Suprapubic skin (tissue), 4 donors: ENCODE data around the gene PRLR. TPM values are rescaled to one million over a fixed set of nuclear protein-coding genes. Genes with fewer than 3 reads are reported as not detected.

Source experiments
- DNase-seq, 2 donors: peaks; one replicate each; pipeline ENCODE4 v3.0.0-alpha.2; 2019; ENCODE audit warnings: low spot score in 2 of 2
- H3K27ac ChIP-seq: fragments of 200-600 bp; sonication (generic); one replicate; pipeline ENCODE4 v1.5.1; 2019
- H3K27me3 ChIP-seq: fragments of 200-600 bp; sonication (generic); one replicate; pipeline ENCODE4 v1.5.1; 2019
- H3K36me3 ChIP-seq: fragments of 200-600 bp; sonication (generic); one replicate; pipeline ENCODE4 v1.5.1; 2019
- H3K4me1 ChIP-seq: fragments of 200-600 bp; sonication (generic); one replicate; pipeline ENCODE4 v1.5.1; 2019
- H3K4me3 ChIP-seq: fragments of 200-600 bp; sonication (generic); one replicate; pipeline ENCODE4 v1.5.1; 2019; ENCODE audit warnings: mild to moderate bottlenecking
- H3K9me3 ChIP-seq: fragments of 200-600 bp; sonication (generic); one replicate; pipeline ENCODE4 v1.5.1; 2019
- EP300 ChIP-seq: sonication (generic); formaldehyde crosslinking; IDR thresholded peaks from one replicate; pipeline ENCODE4 v1.6.1; 2017; ENCODE audit warnings: antibody characterized with exemption
- POLR2A ChIP-seq, 2 donors: fragments of 450-650 bp; IDR thresholded peaks; one replicate each; pipeline ENCODE4 v1.6.1; 2017; ENCODE audit warnings: antibody characterized with exemption in 2 of 2, mild to moderate bottlenecking in 2 of 2, moderate library complexity in 2 of 2
- POLR2AphosphoS5 ChIP-seq, 3 donors: sonication (generic); formaldehyde crosslinking; IDR thresholded peaks; one replicate each; pipeline ENCODE4 v1.6.1; 2017; ENCODE audit warnings: antibody characterized with exemption in 3 of 3
- WGBS: methylation state at CpG from one replicate; pipeline ENCODE4 v1.1.5; 2018; 5-methylcytosine and 5-hydroxymethylcytosine counted together
- total RNA-seq, 4 donors: library from RNA; depleted of rRNA; stranded (reverse); fragments of >200 nt; gene quantifications; one replicate each; pipeline ENCODE4 v1.1.0, GENCODE V29; 2016
- TF ChIP-seq, protein P1 (sequence below), 2 donors: fragments of 200-600 bp in 1 of 2; fragments of 450-650 bp in 1 of 2; sonication (generic) in 1 of 2; IDR thresholded peaks; one replicate each; pipeline ENCODE4 v1.5.1; 2016 to 2019; ENCODE audit warnings: antibody characterized with exemption in 2 of 2, mild to moderate bottlenecking in 1 of 2, moderate library complexity in 1 of 2

The PRLR gene
- total RNA-seq, 4 donors from 2014 or later, result 8.0 to 18.7 (median 17.6) TPM

DNA sequence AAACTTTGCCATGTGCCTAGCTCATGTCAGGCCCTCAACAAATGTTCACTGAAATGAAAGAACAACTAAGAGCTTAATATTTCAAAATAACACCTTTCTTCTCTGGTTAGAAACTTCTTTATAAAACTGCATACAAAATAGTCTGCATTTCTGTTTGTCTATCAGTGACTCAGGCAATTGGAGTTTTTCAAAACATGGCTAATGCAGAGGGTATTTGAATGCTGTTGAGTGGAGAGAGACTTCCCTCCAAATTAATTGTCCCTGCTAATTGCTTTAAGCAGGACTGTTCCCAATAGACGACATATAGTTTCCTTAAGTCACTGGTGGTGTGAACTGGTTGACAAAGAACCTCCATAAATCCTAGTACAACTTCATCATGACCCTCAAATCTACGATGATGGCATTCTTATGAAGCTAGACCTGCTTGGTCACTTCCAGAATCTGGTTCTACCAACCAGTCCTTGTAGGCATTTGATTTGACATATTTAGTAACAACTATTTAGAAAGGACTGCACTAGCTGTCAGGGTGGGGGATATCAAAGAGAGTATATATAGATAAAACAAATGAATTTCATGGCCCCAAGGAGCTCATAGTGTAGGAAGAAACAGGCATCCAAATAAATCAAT is 84.5 kb downstream of the PRLR start:
- WGBS, result 80% methylated on average over 2 of the region's 2 CpGs
- no peaks in the 10 kb centered on the region for H3K36me3 ChIP-seq
- H3K4me3 ChIP-seq, result no peak overlapping the region
- H3K27me3 ChIP-seq, result no peaks in the 10 kb centered on the region
- H3K9me3 ChIP-seq, result no peaks in the 10 kb centered on the region
- no peaks in the 10 kb centered on the region for H3K4me1 ChIP-seq
- TF ChIP-seq POLR2AphosphoS5 (IDR thresholded peaks at IDR 0.05), result no peak
- no peak for TF ChIP-seq EP300
- TF ChIP-seq, protein P1, sequence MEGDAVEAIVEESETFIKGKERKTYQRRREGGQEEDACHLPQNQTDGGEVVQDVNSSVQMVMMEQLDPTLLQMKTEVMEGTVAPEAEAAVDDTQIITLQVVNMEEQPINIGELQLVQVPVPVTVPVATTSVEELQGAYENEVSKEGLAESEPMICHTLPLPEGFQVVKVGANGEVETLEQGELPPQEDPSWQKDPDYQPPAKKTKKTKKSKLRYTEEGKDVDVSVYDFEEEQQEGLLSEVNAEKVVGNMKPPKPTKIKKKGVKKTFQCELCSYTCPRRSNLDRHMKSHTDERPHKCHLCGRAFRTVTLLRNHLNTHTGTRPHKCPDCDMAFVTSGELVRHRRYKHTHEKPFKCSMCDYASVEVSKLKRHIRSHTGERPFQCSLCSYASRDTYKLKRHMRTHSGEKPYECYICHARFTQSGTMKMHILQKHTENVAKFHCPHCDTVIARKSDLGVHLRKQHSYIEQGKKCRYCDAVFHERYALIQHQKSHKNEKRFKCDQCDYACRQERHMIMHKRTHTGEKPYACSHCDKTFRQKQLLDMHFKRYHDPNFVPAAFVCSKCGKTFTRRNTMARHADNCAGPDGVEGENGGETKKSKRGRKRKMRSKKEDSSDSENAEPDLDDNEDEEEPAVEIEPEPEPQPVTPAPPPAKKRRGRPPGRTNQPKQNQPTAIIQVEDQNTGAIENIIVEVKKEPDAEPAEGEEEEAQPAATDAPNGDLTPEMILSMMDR (IDR thresholded peaks at IDR 0.05), result no peak
- no peak for TF ChIP-seq POLR2A (IDR thresholded peaks at IDR 0.05)
- H3K27ac ChIP-seq, result no peak overlapping the region
- no peak for DNase-seq

DNA sequence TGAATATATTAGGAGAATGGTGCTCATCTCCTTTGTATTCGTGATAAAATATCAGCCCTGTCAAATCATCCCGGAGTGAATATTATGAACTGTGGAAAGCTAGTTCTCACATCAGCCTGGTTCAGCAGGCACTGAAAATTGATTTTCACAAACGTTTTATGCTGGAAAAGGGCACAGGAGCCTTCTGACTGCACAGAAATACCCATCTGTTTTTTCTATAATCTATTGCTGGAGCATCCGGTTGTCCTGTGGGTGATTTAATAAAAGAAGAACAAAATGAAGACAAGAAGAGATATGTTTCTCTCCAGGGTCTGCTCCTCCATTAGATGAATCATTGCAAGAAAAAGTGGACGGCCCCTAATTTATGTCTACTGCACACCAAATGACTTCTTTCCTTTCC is 85.3 kb downstream of the PRLR start:
- Histone ChIP-seq H3K4me3 (no peak overlapping the region), H3K27me3 (no peaks in the 10 kb centered on the region), H3K4me1 (no peaks in the 10 kb centered on the region), H3K9me3 (no peaks in the 10 kb centered on the region), H3K27ac (no peak overlapping the region), H3K36me3 (no peaks in the 10 kb centered on the region)
- no peak for TF ChIP-seq POLR2AphosphoS5 (IDR thresholded peaks at IDR 0.05)
- no peak for DNase-seq
- WGBS, result 72% methylated on average over 5 of the region's 5 CpGs

DNA sequence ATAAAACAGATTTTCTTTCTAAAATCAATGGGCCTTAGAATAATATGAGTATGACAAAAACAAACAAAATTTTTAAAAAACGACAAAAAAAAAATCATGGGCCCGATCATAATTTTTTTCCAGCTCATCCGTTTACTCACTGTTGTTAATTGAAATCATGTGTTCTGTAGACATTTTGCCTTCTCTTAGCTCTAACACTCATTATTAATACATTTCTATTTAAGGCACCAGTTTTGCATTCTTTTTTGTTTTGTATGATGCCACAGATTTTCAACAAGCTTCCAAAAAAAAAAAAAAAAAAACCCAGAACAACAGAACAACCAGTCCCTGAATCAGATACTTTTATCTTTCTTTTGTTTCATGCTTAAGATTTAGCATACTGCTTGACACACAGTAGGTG is 86.4 kb downstream of the PRLR start:
- Histone ChIP-seq H3K27me3 (no peaks in the 10 kb centered on the region), H3K27ac (no peak overlapping the region), H3K36me3 (no peaks in the 10 kb centered on the region), H3K9me3 (no peaks in the 10 kb centered on the region), H3K4me3 (no peak overlapping the region), H3K4me1 (no peaks in the 10 kb centered on the region)
- TF ChIP-seq POLR2A (IDR thresholded peaks at IDR 0.05), result no peak
- TF ChIP-seq EP300, result no peak
- TF ChIP-seq POLR2AphosphoS5 (IDR thresholded peaks at IDR 0.05), result no peak
- TF ChIP-seq, protein P1 (IDR thresholded peaks at IDR 0.05), result no peak
- 55% methylated on average over 3 of the region's 3 CpGs for WGBS
- no peak for DNase-seq

DNA sequence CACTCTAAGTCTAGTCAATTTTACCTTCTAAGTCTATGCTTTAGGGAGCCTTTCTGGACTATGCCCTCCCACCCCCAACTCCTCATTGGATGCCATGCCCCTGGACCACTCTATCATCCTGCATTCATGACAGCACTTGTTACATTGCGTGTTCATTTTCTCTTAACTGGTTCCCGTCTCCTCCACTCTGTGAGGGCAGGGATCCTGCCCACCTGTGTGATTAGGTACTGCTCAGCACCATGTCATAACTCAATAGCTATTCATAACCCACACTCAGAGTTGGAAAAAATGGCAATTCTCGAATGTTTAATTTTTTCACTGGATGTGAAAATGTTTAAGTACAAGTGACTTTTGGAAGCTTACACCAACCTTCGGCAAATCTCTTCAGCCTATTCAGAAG is 88.5 kb downstream of the PRLR start:
- peaks cover 7% of the 10 kb centered on the region for H3K4me1 ChIP-seq
- TF ChIP-seq POLR2AphosphoS5 (IDR thresholded peaks at IDR 0.05) (no peak), EP300 (no peak), POLR2A (IDR thresholded peaks at IDR 0.05) (no peak)
- TF ChIP-seq, protein P1 (IDR thresholded peaks at IDR 0.05), result no peak
- no peak overlapping the region for H3K4me3 ChIP-seq
- H3K27me3 ChIP-seq, result no peaks in the 10 kb centered on the region
- H3K36me3 ChIP-seq, result no peaks in the 10 kb centered on the region
- DNase-seq, result no peak
- no peak overlapping the region for H3K27ac ChIP-seq
- 91% methylated on average over 4 of the region's 4 CpGs for WGBS
- no peaks in the 10 kb centered on the region for H3K9me3 ChIP-seq

DNA sequence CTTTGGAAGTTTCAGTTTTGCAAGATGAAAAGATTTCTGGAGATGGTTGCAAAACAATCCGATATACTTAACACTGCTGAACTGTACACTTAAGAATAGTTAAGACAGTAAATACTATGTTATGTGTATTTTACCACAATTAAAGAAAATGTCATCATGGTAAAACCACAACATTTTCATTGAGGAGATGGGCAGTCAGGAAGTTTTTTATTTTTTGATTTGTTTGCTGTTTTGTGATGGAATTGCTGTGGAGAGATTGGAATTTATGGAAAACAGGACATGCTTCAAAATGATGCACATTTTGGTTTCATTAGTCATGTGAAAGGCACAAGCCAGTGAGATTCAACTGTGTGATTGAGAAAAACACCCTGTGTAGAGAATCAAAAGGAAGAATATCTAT is 92.1 kb downstream of the PRLR start:
- H3K9me3 ChIP-seq, result no peaks in the 10 kb centered on the region
- TF ChIP-seq POLR2A (IDR thresholded peaks at IDR 0.05), result no peak
- TF ChIP-seq, protein P1 (IDR thresholded peaks at IDR 0.05), result no peak
- no peak for TF ChIP-seq POLR2AphosphoS5 (IDR thresholded peaks at IDR 0.05)
- no peak for TF ChIP-seq EP300
- no peak overlapping the region for H3K4me3 ChIP-seq
- no peaks in the 10 kb centered on the region for H3K27me3 ChIP-seq
- peaks cover 18% of the 10 kb centered on the region for H3K4me1 ChIP-seq
- DNase-seq, result no peak
- no peak overlapping the region for H3K27ac ChIP-seq
- WGBS, result 56% methylated on average over 1 of the region's 1 CpG
- H3K36me3 ChIP-seq, result no peaks in the 10 kb centered on the region

DNA sequence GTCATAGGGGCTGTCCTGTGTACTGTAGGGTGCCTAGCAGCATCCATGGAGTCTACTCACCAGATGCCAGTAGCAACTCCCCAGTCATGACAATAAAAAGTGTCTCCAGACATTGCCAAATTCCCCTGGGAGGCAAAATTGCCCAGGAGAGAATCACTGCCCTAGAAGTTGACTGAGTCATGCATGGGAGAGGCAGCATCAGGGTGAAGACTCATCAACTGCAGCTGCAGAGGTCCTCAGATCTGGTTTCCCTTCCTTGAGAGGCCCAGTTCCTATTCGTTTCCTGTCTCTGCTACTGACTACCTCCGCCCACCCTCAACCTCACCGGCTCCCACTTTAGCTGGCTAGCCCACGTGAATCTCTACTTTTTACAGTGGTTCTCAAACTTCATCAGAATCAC is 93.9 kb downstream of the PRLR start:
- no peak for TF ChIP-seq POLR2A (IDR thresholded peaks at IDR 0.05)
- TF ChIP-seq, protein P1 (IDR thresholded peaks at IDR 0.05), result no peak
- peak in 1 of 3 donors; percentile 15 for TF ChIP-seq POLR2AphosphoS5 (IDR thresholded peaks at IDR 0.05)
- TF ChIP-seq EP300, result no peak
- Histone ChIP-seq H3K4me3 (no peak overlapping the region), H3K9me3 (no peaks in the 10 kb centered on the region), H3K27me3 (no peaks in the 10 kb centered on the region), H3K4me1 (peaks cover 18% of the 10 kb centered on the region), H3K27ac (no peak overlapping the region), H3K36me3 (no peaks in the 10 kb centered on the region)
- 39% methylated on average over 4 of the region's 4 CpGs for WGBS
- DNase-seq, result no peak
